DND-41 (cell line): ENCODE results near the gene DYSF.

ENCODE experiments used
- ATAC-seq: fragments of 200-7000 bp; cut with Tn5 transposase; 3 replicates; pipeline ENCODE4 v1.9.1; 2021; ENCODE audit warnings: low read depth; ENCODE audit not compliant: insufficient read depth
- DNase-seq: peaks from one replicate; pipeline ENCODE4 v3.0.0-alpha.2; 2020
- H2AFZ ChIP-seq: 2 replicates; pipeline ENCODE4 v1.6.0; 2012; ENCODE audit warnings: low read depth, low read length
- H3K27ac ChIP-seq: 2 replicates; pipeline ENCODE4 v1.5.1; 2012; ENCODE audit warnings: low read length, inconsistent platforms
- H3K27me3 ChIP-seq: fragments of 200-600 bp; sonication (generic); 2 replicates; pipeline ENCODE4 v1.6.0; 2012; ENCODE audit warnings: low read length, mild to moderate bottlenecking, inconsistent platforms; ENCODE audit not compliant: insufficient read depth, poor library complexity
- H3K36me3 ChIP-seq: 2 replicates; pipeline ENCODE4 v1.5.1; 2012; ENCODE audit warnings: low read length, inconsistent platforms; ENCODE audit not compliant: insufficient read depth
- H3K4me1 ChIP-seq: 2 replicates; pipeline ENCODE4 v1.5.1; 2012; ENCODE audit warnings: mild to moderate bottlenecking, low read length; ENCODE audit not compliant: insufficient read depth
- H3K4me2 ChIP-seq: 2 replicates; pipeline ENCODE4 v1.6.0; 2012; ENCODE audit warnings: mild to moderate bottlenecking, moderate library complexity, low read length, inconsistent platforms; ENCODE audit not compliant: insufficient read depth
- H3K4me3 ChIP-seq, 2 experiments: fragments of 200-600 bp in 1 of 2; shearing (Covaris generic) in 1 of 2; 2 replicates each; pipeline ENCODE4 v1.5.1; 2012 to 2016; ENCODE audit warnings: inconsistent platforms in 2 of 2, low read length in 2 of 2, mild to moderate bottlenecking in 2 of 2, low read depth in 1 of 2, moderate library complexity in 1 of 2
- H3K79me2 ChIP-seq: 2 replicates; pipeline ENCODE4 v1.6.0; 2012; ENCODE audit warnings: low read length, inconsistent platforms; ENCODE audit not compliant: insufficient read depth
- H3K9ac ChIP-seq: 2 replicates; pipeline ENCODE4 v1.6.0; 2012; ENCODE audit warnings: low read depth, mild to moderate bottlenecking, inconsistent platforms, low read length, moderate library complexity
- H3K9me3 ChIP-seq: 2 replicates; pipeline ENCODE4 v1.5.1; 2012; ENCODE audit warnings: low read length, moderate library complexity, mild to moderate bottlenecking, inconsistent platforms; ENCODE audit not compliant: insufficient read depth, severe bottlenecking
- H4K20me1 ChIP-seq: 2 replicates; pipeline ENCODE4 v1.6.0; 2012; ENCODE audit warnings: low read length; ENCODE audit not compliant: insufficient read depth
- EZH2 ChIP-seq: IDR thresholded peaks from 3 replicates; pipeline ENCODE4 v1.6.1; 2012; ENCODE audit warnings: borderline replicate concordance, low read depth, mild to moderate bottlenecking, moderate library complexity, low read length, inconsistent platforms; ENCODE audit not compliant: severe bottlenecking
- TF ChIP-seq, protein P1 (sequence below): IDR thresholded peaks from 2 replicates; pipeline ENCODE4 v1.5.1; 2012; ENCODE audit warnings: borderline replicate concordance, low read length, moderate library complexity, mild to moderate bottlenecking; ENCODE audit not compliant: poor library complexity, severe bottlenecking; ENCODE audit errors: extremely low read depth

DYSF gene

DNA sequence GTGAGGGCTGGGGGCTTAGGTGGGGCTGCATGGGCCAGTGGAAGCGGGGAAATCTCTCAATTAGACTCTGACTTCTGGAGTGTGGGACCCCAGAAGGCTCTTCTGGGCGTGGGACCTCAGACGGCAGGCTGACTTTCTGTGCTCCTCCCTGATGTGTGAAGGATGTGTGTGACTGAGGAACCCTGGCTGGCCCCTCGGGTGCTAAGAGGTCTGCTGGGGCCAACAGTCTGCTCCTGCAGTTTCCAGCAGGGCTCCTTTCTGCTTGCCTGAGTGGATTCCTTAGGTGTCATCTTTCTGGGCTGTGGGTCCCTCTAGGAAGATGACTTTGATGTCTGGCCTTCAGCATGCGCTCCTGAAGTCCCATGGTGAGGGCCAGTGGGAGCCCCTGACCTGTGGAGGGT lies 167.5 kb downstream of the DYSF start:
- no peak overlapping the region for H3K27ac ChIP-seq
- no peaks in the 10 kb centered on the region for H3K27me3 ChIP-seq
- no peak overlapping the region for H3K4me2 ChIP-seq
- no peaks in the 10 kb centered on the region for H3K9me3 ChIP-seq
- H3K9ac ChIP-seq = no peak overlapping the region
- H2AFZ ChIP-seq = no peak overlapping the region
- no peaks in the 10 kb centered on the region for H3K79me2 ChIP-seq
- no peaks in the 10 kb centered on the region for H3K4me1 ChIP-seq
- ATAC-seq (no peak), DNase-seq (no peak)
- no peaks in the 10 kb centered on the region for H3K36me3 ChIP-seq
- no peak for TF ChIP-seq EZH2
- TF ChIP-seq, protein P1, sequence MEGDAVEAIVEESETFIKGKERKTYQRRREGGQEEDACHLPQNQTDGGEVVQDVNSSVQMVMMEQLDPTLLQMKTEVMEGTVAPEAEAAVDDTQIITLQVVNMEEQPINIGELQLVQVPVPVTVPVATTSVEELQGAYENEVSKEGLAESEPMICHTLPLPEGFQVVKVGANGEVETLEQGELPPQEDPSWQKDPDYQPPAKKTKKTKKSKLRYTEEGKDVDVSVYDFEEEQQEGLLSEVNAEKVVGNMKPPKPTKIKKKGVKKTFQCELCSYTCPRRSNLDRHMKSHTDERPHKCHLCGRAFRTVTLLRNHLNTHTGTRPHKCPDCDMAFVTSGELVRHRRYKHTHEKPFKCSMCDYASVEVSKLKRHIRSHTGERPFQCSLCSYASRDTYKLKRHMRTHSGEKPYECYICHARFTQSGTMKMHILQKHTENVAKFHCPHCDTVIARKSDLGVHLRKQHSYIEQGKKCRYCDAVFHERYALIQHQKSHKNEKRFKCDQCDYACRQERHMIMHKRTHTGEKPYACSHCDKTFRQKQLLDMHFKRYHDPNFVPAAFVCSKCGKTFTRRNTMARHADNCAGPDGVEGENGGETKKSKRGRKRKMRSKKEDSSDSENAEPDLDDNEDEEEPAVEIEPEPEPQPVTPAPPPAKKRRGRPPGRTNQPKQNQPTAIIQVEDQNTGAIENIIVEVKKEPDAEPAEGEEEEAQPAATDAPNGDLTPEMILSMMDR = no peak
- peaks cover 6% of the 10 kb centered on the region; the same call in 1 of the 2 replicates for H4K20me1 ChIP-seq
- H3K4me3 ChIP-seq = no peak overlapping the region

DNA sequence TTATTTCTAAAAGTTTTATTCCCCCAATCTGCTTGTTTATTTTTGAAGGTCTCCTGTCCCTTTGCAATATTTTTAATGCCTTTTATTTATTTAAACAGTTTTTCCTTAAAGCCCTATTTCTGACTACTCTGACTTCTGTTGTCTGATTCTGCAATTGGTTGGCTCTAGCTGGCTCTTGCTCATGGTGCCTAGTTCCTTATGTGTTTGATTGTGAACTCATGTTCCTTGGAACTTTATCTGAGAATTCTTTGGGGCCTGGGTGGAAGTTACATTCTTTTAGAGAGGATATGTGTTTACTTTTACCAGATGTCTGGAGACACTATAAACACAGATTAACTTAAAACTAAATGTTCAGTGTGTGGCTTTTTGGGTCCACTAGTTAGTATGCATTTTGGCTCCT lies 175.9 kb downstream of the DYSF start:
- no peaks in the 10 kb centered on the region for H3K36me3 ChIP-seq
- no peak overlapping the region for H3K4me3 ChIP-seq
- H3K27me3 ChIP-seq = peaks cover 9% of the 10 kb centered on the region
- H3K27ac ChIP-seq = no peak overlapping the region
- H4K20me1 ChIP-seq = no peaks in the 10 kb centered on the region
- H3K79me2 ChIP-seq = no peaks in the 10 kb centered on the region
- DNase-seq (no peak), ATAC-seq (no peak)
- H3K9ac ChIP-seq = no peak overlapping the region
- no peaks in the 10 kb centered on the region for H3K4me1 ChIP-seq
- no peak overlapping the region for H2AFZ ChIP-seq
- no peaks in the 10 kb centered on the region for H3K9me3 ChIP-seq
- H3K4me2 ChIP-seq = no peak overlapping the region
- no peak for TF ChIP-seq EZH2
- TF ChIP-seq, protein P1 = no peak

DNA sequence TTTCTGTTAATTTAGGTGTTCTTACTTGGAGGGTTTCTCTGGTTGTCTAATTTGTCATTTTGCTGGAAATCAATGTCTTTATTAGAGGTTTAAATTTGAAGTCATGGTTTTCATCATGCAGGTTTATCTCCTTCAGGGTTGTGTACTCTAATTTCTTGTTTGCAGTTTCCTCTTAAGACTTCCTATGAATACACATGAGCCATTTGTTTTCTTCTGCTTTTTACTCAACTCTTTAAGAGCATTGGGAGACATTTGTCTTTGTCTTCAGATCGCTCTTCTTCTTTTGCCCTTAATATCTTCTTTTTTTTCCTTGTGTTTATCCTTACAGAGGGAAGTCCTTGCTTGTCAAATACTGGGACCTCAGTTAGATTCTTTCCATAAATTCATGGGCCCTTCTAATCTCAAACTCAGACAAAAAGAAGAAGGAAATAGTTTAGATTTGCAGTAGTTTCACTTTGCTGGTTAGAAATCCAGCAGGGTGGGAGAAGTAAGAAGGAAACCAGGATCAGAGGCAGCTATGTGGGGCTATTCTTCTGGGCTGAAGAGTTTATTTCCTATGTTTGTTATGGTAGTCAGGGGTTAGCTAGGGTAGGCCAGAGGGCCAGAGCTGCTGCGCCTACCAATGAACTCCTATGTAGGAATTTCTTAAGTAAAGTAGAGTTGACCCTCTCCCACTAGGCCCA lies 176.6 kb downstream of the DYSF start:
- H3K4me3 ChIP-seq = no peak overlapping the region
- no peaks in the 10 kb centered on the region for H3K4me1 ChIP-seq
- DNase-seq = no peak
- no peak overlapping the region for H3K9ac ChIP-seq
- ATAC-seq = no peak
- H4K20me1 ChIP-seq = no peaks in the 10 kb centered on the region
- no peak overlapping the region for H3K4me2 ChIP-seq
- H3K79me2 ChIP-seq = no peaks in the 10 kb centered on the region
- H3K27me3 ChIP-seq = peaks cover 9% of the 10 kb centered on the region
- H2AFZ ChIP-seq = no peak overlapping the region
- TF ChIP-seq EZH2 = no peak
- TF ChIP-seq, protein P1 = no peak
- no peaks in the 10 kb centered on the region for H3K36me3 ChIP-seq
- H3K27ac ChIP-seq = no peak overlapping the region
- no peaks in the 10 kb centered on the region for H3K9me3 ChIP-seq
